ENCODE measurements around the gene FAM118B. TPM values are rescaled to one million over a fixed set of nuclear protein-coding genes. Genes with fewer than 3 reads are reported as not detected.

The FAM118B gene
- total RNA-seq, 1 donor, result 38.0 TPM

DNA sequence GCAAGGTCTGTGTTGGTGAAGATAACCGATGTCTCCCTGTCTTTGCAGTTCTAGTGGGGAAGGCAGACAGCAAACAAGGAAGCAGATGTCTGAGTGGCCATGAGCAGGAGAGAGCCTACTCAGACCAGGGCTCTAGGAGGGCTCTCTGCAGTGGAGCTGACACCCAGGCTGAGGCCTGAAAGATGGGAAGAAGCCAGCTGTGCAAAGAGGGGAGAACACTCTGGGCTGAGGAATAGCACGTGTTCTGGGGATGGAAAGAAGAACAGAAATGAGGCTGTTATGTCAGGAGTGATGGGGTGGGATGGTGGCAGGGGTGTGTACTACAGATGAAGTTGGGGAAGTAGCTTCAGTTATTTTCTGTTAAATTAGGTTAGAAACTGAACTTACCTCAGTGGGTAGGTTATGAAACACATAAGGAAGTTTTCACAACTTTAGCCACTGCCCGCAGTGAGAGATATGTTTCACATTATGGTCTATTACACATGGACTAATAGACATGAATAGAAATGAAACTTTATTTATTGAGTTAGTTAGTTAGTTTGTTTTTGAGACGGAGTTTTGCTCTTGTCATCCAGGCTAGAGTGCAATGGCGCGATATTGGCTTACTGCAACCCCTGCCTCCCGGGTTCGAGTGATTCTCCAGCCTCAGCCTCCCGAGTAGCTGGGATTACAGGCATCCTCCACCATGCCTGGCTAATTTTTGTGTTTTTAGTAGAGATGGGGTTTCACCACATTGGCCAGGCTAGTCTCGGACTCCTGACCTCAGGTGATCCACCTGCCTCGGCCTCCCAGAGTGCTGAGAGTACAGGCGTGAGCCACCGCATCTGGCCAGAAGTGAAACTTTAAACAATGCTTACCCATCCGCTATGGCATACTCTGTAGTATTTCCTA is 100.1 kb downstream of the FAM118B start:
- no peak for DNase-seq (ENCODE audit: low read depth)
- no peak for TF ChIP-seq CTCF (IDR thresholded peaks at IDR 0.05; ENCODE audit: insufficient read depth, low read depth, low read length)
- H3K4me3 ChIP-seq (ENCODE audit: low read depth, low read length), result no peak overlapping the region

Small RNAs within 50 kb of the gene (small RNA-seq; reads per million reads assigned to genes)
- gene AP001893.2 (not detected), gene RN7SL351P (not detected), gene RNU4-86P (not detected)

Other genes with a start within 250 kb of the FAM118B start
- 2.3 and 2.6 TPM in 2 replicates for gene CDON, start 148.9 kb upstream of the FAM118B start, total RNA-seq
- gene RPUSD4, start 132 bp upstream of the FAM118B start, total RNA-seq, result 18.0 and 19.0 TPM in 2 replicates
- 85.4 and 102 TPM in 2 replicates for gene SRPRA, start 57.1 kb downstream of the FAM118B start, total RNA-seq
- gene FOXRED1, start 57.4 kb downstream of the FAM118B start, total RNA-seq, result 6.0 and 10.3 TPM in 2 replicates
- 7.4 and 7.8 TPM in 2 replicates for gene TIRAP, start 71.3 kb downstream of the FAM118B start, total RNA-seq
- 10.4 and 12.9 TPM in 2 replicates for gene DCPS, start 92.3 kb downstream of the FAM118B start, total RNA-seq
- 16.8 and 17.1 TPM in 2 replicates for gene ST3GAL4, start 143.9 kb downstream of the FAM118B start, total RNA-seq

Data from fibroblast of villous mesenchyme (primary cell).